ENCODE data around the gene PLXNA4.

PLXNA4 gene

DNA sequence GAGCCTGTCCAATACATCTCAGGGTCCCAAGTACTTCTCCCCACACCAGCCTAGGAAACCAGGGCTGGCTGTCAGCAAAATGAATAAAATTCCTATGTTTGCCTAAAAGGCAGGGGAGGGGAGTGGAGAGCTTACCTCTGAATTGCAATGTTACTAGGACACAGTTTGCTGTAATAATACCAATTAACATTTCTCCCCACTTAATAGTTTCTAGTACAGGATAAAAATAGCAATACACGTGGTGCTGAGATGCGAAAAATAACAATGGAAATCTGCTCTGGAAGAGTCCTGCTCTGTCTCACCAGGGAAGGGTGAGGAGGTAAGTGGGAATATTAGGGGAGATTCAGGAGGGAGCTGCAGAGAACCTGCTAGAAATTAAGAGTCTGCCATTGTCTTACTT lies 112.3 kb downstream of the PLXNA4 start:
- DNase-seq (ENCODE audit: insufficient read length) = no peak
- TF ChIP-seq TAF1 (IDR thresholded peaks at IDR 0.05; ENCODE audit: borderline replicate concordance, low read depth, low read length) (no peak), POLR2A (IDR thresholded peaks at IDR 0.05; ENCODE audit: low read depth, low read length) (no peak), POLR2AphosphoS5 (IDR thresholded peaks at IDR 0.05; ENCODE audit: low read depth, low read length) (no peak)
- FAIRE-seq = no peak

- TF ChIP-seq POLR2A (IDR thresholded peaks at IDR 0.05; ENCODE audit: low read depth, low read length) (no peak), TAF1 (IDR thresholded peaks at IDR 0.05; ENCODE audit: borderline replicate concordance, low read depth, low read length) (no peak), POLR2AphosphoS5 (IDR thresholded peaks at IDR 0.05; ENCODE audit: low read depth, low read length) (no peak)
- FAIRE-seq (no peak), DNase-seq (ENCODE audit: insufficient read length) (no peak)
Measured at GRCh38 chr7:132462478-132462877, 113.8 kb downstream of the PLXNA4 start.

DNA sequence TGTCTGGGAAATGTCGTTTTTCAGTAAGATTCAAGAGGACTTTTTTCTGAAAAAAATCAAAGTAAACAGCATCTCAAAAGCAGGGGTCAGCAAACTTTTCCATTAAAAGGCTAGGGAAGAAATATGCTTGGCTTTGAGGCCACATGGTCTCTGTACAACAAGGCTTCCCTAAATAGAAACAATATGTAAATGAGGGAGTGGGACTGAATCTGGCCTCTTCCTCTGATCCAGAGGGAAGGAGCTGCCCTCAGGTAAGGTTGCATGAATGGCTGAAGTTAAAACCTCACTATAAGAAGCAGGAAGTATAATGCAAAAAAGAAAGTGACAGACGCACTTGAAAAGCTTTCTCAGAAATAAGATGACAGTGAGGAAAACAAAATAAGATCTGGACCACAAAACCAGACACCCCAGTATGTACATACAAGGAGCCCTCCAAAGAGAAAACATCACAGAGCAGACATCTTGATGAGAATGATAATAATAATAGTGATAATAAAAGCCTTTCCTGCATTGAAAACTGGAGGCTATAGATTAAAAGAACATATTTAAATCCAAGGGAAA lies 115.2 kb downstream of the PLXNA4 start:
- FAIRE-seq (no peak), DNase-seq (ENCODE audit: insufficient read length) (no peak)
- no peak for TF ChIP-seq POLR2AphosphoS5 (IDR thresholded peaks at IDR 0.05; ENCODE audit: low read depth, low read length)
- no peak for TF ChIP-seq TAF1 (IDR thresholded peaks at IDR 0.05; ENCODE audit: borderline replicate concordance, low read depth, low read length)
- TF ChIP-seq POLR2A (IDR thresholded peaks at IDR 0.05; ENCODE audit: low read depth, low read length) = no peak

DNA sequence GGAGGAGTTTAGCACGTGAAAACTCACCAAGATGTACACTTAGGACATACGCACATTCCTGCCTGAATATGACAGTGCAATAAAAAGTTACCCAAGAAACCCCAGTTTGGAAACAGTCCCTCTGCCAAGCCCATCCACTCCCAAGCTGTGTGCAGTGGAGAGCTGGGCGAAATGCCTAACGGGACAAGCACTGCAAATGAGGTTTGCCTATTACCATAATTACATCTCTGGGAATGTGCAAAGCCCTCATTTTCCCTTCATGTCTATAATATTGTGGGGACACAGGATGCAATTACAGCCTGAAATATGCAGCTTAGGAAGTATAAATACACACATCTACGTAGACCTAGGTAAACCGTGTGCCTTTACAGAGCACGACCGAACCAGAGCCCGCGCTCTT lies 117.5 kb downstream of the PLXNA4 start:
- FAIRE-seq = no peak
- DNase-seq (ENCODE audit: insufficient read length) = no peak
- no peak for TF ChIP-seq POLR2A (IDR thresholded peaks at IDR 0.05; ENCODE audit: low read depth, low read length)
- TF ChIP-seq TAF1 (IDR thresholded peaks at IDR 0.05; ENCODE audit: borderline replicate concordance, low read depth, low read length) = no peak
- no peak for TF ChIP-seq POLR2AphosphoS5 (IDR thresholded peaks at IDR 0.05; ENCODE audit: low read depth, low read length)

- DNase-seq (ENCODE audit: insufficient read length) (no peak), FAIRE-seq (no peak)
- TF ChIP-seq TAF1 (IDR thresholded peaks at IDR 0.05; ENCODE audit: borderline replicate concordance, low read depth, low read length) = no peak
- no peak for TF ChIP-seq POLR2A (IDR thresholded peaks at IDR 0.05; ENCODE audit: low read depth, low read length)
- TF ChIP-seq POLR2AphosphoS5 (IDR thresholded peaks at IDR 0.05; ENCODE audit: low read depth, low read length) = no peak
Measured at GRCh38 chr7:132457658-132458057, 118.6 kb downstream of the PLXNA4 start.

DNA sequence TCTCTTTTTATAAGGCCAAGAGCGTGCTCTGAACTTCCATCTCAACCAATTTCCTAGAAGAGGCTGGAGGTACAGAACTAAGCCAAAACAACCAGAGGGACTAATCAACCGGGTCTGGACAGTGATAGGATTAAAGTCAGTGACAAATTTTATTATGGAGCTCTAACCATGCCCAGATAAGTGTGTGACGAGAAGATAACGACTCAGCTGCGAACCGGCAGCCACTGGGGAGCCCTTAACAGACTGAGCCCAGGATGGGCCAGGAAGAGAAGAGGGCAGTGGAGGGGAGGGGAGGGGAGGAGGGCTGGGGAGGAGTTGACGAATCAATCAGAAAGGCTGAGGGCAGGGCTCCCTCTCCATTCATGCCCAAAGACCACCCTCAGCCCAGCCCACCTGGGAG lies 119.9 kb downstream of the PLXNA4 start:
- no peak for FAIRE-seq

DNA sequence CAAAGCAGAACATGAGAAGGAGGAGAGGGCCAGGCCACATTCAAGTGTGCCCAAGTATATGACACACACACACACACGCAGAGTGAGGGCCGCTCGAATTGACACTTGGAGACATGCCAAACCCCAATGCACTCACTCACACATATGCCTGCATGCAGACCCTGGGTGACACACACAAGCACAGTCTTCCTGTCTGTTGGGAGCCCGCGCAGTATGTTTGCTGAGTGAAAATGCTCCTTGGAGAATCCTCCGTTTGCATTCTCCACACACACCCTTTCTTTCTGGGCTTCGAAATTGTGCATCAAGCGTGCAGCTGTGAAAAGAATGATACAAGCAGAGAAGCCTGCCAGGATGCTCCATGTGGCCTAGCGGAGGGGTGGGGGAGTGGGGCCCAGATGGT lies 120.9 kb downstream of the PLXNA4 start:
- TF ChIP-seq POLR2A (IDR thresholded peaks at IDR 0.05; ENCODE audit: low read depth, low read length) (no peak), TAF1 (IDR thresholded peaks at IDR 0.05; ENCODE audit: borderline replicate concordance, low read depth, low read length) (no peak)
- FAIRE-seq = no peak
- DNase-seq (ENCODE audit: insufficient read length) = no peak

More for the DNA sequence above, 119.9 kb downstream of the PLXNA4 start:
- no peak for DNase-seq (ENCODE audit: insufficient read length)
- no peak for TF ChIP-seq POLR2A (IDR thresholded peaks at IDR 0.05; ENCODE audit: low read depth, low read length)
- TF ChIP-seq POLR2AphosphoS5 (IDR thresholded peaks at IDR 0.05; ENCODE audit: low read depth, low read length) = no peak

- FAIRE-seq (no peak), DNase-seq (ENCODE audit: insufficient read length) (no peak)
- no peak for TF ChIP-seq TAF1 (IDR thresholded peaks at IDR 0.05; ENCODE audit: borderline replicate concordance, low read depth, low read length)
- TF ChIP-seq POLR2A (IDR thresholded peaks at IDR 0.05; ENCODE audit: low read depth, low read length) = no peak
- TF ChIP-seq POLR2AphosphoS5 (IDR thresholded peaks at IDR 0.05; ENCODE audit: low read depth, low read length) = no peak
Measured at GRCh38 chr7:132453826-132454225, 122.4 kb downstream of the PLXNA4 start.

DNA sequence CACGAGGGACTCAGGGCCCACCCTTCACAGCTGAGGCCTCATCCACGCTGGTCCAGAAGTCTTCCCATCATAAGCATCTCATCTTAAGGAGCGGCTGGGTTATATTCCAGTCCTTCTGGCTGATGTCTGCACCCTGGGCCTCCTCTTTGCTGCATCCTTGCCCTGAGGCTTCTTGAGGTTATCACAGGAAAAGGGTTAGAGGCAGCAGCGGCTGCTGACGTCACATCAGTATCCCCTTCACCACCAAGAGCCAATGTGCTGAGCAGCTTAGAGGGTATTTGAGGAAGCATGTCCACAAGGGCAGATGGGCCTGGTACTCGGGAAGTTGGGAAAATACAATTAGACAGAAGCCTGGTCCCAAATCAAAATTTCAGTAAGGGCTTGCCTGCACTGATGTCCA lies 125.1 kb downstream of the PLXNA4 start:
- no peak for TF ChIP-seq POLR2A (IDR thresholded peaks at IDR 0.05; ENCODE audit: low read depth, low read length)
- TF ChIP-seq TAF1 (IDR thresholded peaks at IDR 0.05; ENCODE audit: borderline replicate concordance, low read depth, low read length) = no peak
- TF ChIP-seq POLR2AphosphoS5 (IDR thresholded peaks at IDR 0.05; ENCODE audit: low read depth, low read length) = no peak
- FAIRE-seq (no peak), DNase-seq (ENCODE audit: insufficient read length) (no peak)

GRCh38 chr7:132450696-132451095 lies 125.6 kb downstream of the PLXNA4 start:
- TF ChIP-seq POLR2AphosphoS5 (IDR thresholded peaks at IDR 0.05; ENCODE audit: low read depth, low read length) = no peak
- TF ChIP-seq POLR2A (IDR thresholded peaks at IDR 0.05; ENCODE audit: low read depth, low read length) = no peak
- no peak for TF ChIP-seq TAF1 (IDR thresholded peaks at IDR 0.05; ENCODE audit: borderline replicate concordance, low read depth, low read length)
- DNase-seq (ENCODE audit: insufficient read length) (no peak), FAIRE-seq (no peak)

GRCh38 chr7:132450188-132450587 lies 126.1 kb downstream of the PLXNA4 start:
- DNase-seq (ENCODE audit: insufficient read length) (no peak), FAIRE-seq (no peak)
- TF ChIP-seq POLR2A (IDR thresholded peaks at IDR 0.05; ENCODE audit: low read depth, low read length) = no peak
- no peak for TF ChIP-seq TAF1 (IDR thresholded peaks at IDR 0.05; ENCODE audit: borderline replicate concordance, low read depth, low read length)
- no peak for TF ChIP-seq POLR2AphosphoS5 (IDR thresholded peaks at IDR 0.05; ENCODE audit: low read depth, low read length)

DNA sequence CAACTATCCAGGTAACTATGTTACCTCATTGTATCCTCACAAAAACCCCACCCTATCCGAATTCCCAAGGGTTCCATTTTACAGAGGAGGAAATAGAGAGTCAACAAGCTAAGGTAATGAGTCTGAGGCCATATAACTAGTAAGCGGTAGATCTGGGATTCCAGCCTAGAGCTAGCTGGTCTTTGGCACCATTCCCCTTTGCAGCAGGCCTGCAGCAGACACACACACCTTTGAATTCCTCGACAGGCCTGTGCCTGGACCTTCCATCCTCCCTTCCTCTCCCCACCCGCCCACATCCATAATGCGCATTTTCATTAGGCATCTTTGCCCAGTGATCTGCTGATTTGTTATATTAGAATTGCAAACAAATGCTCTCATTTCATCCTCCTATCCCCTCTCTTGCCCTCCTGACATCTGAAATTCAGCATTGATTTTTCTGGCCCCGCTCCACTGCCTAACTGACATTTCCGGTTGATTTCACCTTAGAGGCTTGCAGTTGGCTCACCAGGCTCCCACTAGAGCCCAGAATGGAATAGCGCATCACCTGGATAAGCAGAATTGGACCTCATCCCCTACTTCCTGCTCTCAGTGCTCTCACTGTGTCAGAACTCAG lies 129.5 kb downstream of the PLXNA4 start:
- DNase-seq (ENCODE audit: insufficient read length) = no peak
- TF ChIP-seq POLR2A (IDR thresholded peaks at IDR 0.05; ENCODE audit: low read depth, low read length) (no peak), TAF1 (IDR thresholded peaks at IDR 0.05; ENCODE audit: borderline replicate concordance, low read depth, low read length) (no peak), POLR2AphosphoS5 (IDR thresholded peaks at IDR 0.05; ENCODE audit: low read depth, low read length) (no peak)
- FAIRE-seq = no peak

Measured in GM12892 (cell line).